Cardiac muscle cell (in vitro differentiated cells and primary cell): ENCODE results near the gene IL3. TPM values are rescaled to one million over a fixed set of nuclear protein-coding genes. Genes with fewer than 3 reads are reported as not detected.

Experiments
- DNase-seq, 2 donors: peaks; one replicate each; pipeline versions ENCODE4 v3.0.0 to v3.0.0-alpha.2; 2010 to 2017; ENCODE audit warnings: low read depth in 1 of 2, low spot score in 1 of 2
- H3K27ac ChIP-seq: fragments of 200-600 bp; sonication (generic); 2 replicates; pipeline ENCODE4 v1.5.1; 2016
- H3K27me3 ChIP-seq: fragments of 200-600 bp; sonication (generic); 2 replicates; pipeline ENCODE4 v1.6.0; 2016; ENCODE audit warnings: control low read depth
- H3K36me3 ChIP-seq: fragments of 200-600 bp; sonication (generic); 2 replicates; pipeline ENCODE4 v1.5.1; 2016; ENCODE audit warnings: control low read depth
- H3K4me1 ChIP-seq: fragments of 200-600 bp; sonication (generic); 2 replicates; pipeline ENCODE4 v1.8.1; 2017; ENCODE audit warnings: low read depth, mild to moderate bottlenecking, mixed run types
- H3K4me3 ChIP-seq: fragments of 200-600 bp; sonication (generic); 2 replicates; pipeline ENCODE4 v1.5.1; 2016; ENCODE audit warnings: mild to moderate bottlenecking
- H3K9me3 ChIP-seq: fragments of 200-600 bp; sonication (generic); 2 replicates; pipeline ENCODE4 v1.5.1; 2017; ENCODE audit warnings: low read depth, mild to moderate bottlenecking, control low read depth
- CTCF ChIP-seq: IDR thresholded peaks from 2 replicates; pipeline ENCODE4 v1.5.1; 2012; ENCODE audit warnings: low read depth, mild to moderate bottlenecking, low read length
- polyA plus RNA-seq: library from polyadenylated mRNA; unstranded; fragments of >200 nt; fragmentation: Nextera tagmentation; extraction: Ambion mirVana; gene quantifications from 2 replicates; pipeline ENCODE4 v1.2.1, GENCODE V29; 2016
- total RNA-seq: library from RNA; depleted of rRNA; stranded (reverse); fragments of >200 nt; gene quantifications from 2 replicates; pipeline ENCODE4 v1.2.3, GENCODE V29; 2016

IL3 gene
- total and polyA plus RNA-seq, 2 experiments from 2014 or later = not detected

GRCh38 chr5:132087176-132087575 lies 26.7 kb downstream of the IL3 start:
- no peaks in the 10 kb centered on the region for H3K36me3 ChIP-seq
- no peaks in the 10 kb centered on the region for H3K4me1 ChIP-seq
- H3K9me3 ChIP-seq = no peaks in the 10 kb centered on the region
- no peak overlapping the region for H3K27ac ChIP-seq
- no peak overlapping the region for H3K4me3 ChIP-seq
- no peak for DNase-seq
- H3K27me3 ChIP-seq = no peaks in the 10 kb centered on the region
- no peak for TF ChIP-seq CTCF

GRCh38 chr5:132087661-132088060 lies 27.2 kb downstream of the IL3 start:
- Histone ChIP-seq H3K4me1 (no peaks in the 10 kb centered on the region), H3K9me3 (no peaks in the 10 kb centered on the region), H3K36me3 (no peaks in the 10 kb centered on the region), H3K27me3 (peaks cover under 1% of the 10 kb centered on the region), H3K4me3 (no peak overlapping the region), H3K27ac (no peak overlapping the region)
- DNase-seq = no peak
- no peak for TF ChIP-seq CTCF

- Histone ChIP-seq H3K4me3 (no peak overlapping the region), H3K4me1 (no peaks in the 10 kb centered on the region), H3K36me3 (no peaks in the 10 kb centered on the region), H3K27me3 (peaks cover 9% of the 10 kb centered on the region), H3K9me3 (no peaks in the 10 kb centered on the region), H3K27ac (no peak overlapping the region)
- no peak for TF ChIP-seq CTCF
- no peak for DNase-seq
Observed at GRCh38 chr5:132089363-132089762, 28.9 kb downstream of the IL3 start.

GRCh38 chr5:132090107-132090506 lies 29.7 kb downstream of the IL3 start:
- H3K4me1 ChIP-seq = no peaks in the 10 kb centered on the region
- no peaks in the 10 kb centered on the region for H3K36me3 ChIP-seq
- peaks cover 9% of the 10 kb centered on the region for H3K27me3 ChIP-seq
- peak in 1 of 2 donors; percentile 69 for DNase-seq
- no peak overlapping the region for H3K27ac ChIP-seq
- TF ChIP-seq CTCF = no peak
- H3K4me3 ChIP-seq = no peak overlapping the region
- no peaks in the 10 kb centered on the region for H3K9me3 ChIP-seq

GRCh38 chr5:132093271-132093670 lies 32.8 kb downstream of the IL3 start:
- H3K4me1 ChIP-seq = no peaks in the 10 kb centered on the region
- H3K36me3 ChIP-seq = no peaks in the 10 kb centered on the region
- peaks cover 9% of the 10 kb centered on the region for H3K27me3 ChIP-seq
- H3K4me3 ChIP-seq = no peak overlapping the region
- no peak for DNase-seq
- H3K27ac ChIP-seq = no peak overlapping the region
- H3K9me3 ChIP-seq = no peaks in the 10 kb centered on the region
- no peak for TF ChIP-seq CTCF

GRCh38 chr5:132094393-132095076 lies 34.1 kb downstream of the IL3 start:
- Histone ChIP-seq H3K4me1 (no peaks in the 10 kb centered on the region), H3K27me3 (peaks cover 9% of the 10 kb centered on the region), H3K9me3 (no peaks in the 10 kb centered on the region), H3K36me3 (no peaks in the 10 kb centered on the region), H3K27ac (no peak overlapping the region), H3K4me3 (no peak overlapping the region)
- no peak for TF ChIP-seq CTCF
- peak in 1 of 2 donors; percentile 78 for DNase-seq
